A549 (cell line): ENCODE measurements around the gene RAB40A. TPM values are rescaled to one million over a fixed set of nuclear protein-coding genes. Genes with fewer than 3 reads are reported as not detected.

Experiments
- ATAC-seq, 2 experiments: fragments of 200-7000 bp in 1 of 2; fragments of >200 bp in 1 of 2; cut with Nextera tagmentation in 1 of 2; cut with Tn5 transposase in 1 of 2; 3 replicates each; pipeline versions ENCODE4 v1.8.0 to v1.9.1; 2018 to 2020; ENCODE audit warnings: mild to moderate bottlenecking in 1 of 2, moderate library complexity in 1 of 2
- CTCF ChIA-PET: fragments of 300-600 bp; sonication (Branson Sonifier 250); formaldehyde crosslinking; extraction: SDS; loops from one replicate; lab custom pipeline; 2021; ENCODE audit warnings: antibody characterized with exemption, inconsistent platforms; lab: Yijun Ruan, JAX
- POLR2A ChIA-PET: fragments of 350-600 bp; formaldehyde crosslinking; extraction: SDS; loops from one replicate; lab custom pipeline; 2021; ENCODE audit warnings: antibody characterized with exemption, inconsistent platforms; lab: Yijun Ruan, JAX
- DNase-seq, 2 experiments: peaks; one replicate each; pipeline versions ENCODE4 v3.0.0 to v3.0.0-alpha.2; 2011 to 2016; ENCODE audit warnings: low read depth in 1 of 2, low spot score in 1 of 2
- FAIRE-seq: peaks from 2 replicates; lab custom pipeline; 2011; peaks lifted over from hg19 to GRCh38; lab: Jason Lieb, UNC
- H3K27ac ChIP-seq, 2 experiments: fragments of >200 bp; sonication (Bioruptor Twin); formaldehyde crosslinking; 3 replicates each; pipeline ENCODE4 v1.5.1; 2016 to 2017
- H3K4me1 ChIP-seq: fragments of >200 bp; sonication (Bioruptor Twin); formaldehyde crosslinking; 3 replicates; pipeline ENCODE4 v1.6.1; 2016
- H3K4me2 ChIP-seq: fragments of >200 bp; sonication (Bioruptor Twin); formaldehyde crosslinking; 3 replicates; pipeline ENCODE4 v1.6.1; 2016
- H3K4me3 ChIP-seq: fragments of >200 bp; sonication (Bioruptor Twin); formaldehyde crosslinking; 3 replicates; pipeline ENCODE4 v1.5.1; 2016
- H3K9me3 ChIP-seq: fragments of >200 bp; sonication (Bioruptor Twin); formaldehyde crosslinking; 3 replicates; pipeline ENCODE4 v1.6.1; 2016
- BCL3 ChIP-seq: fragments of >200 bp; sonication (Bioruptor Twin); formaldehyde crosslinking; IDR thresholded peaks from 3 replicates; pipeline ENCODE4 v1.6.1; 2016
- CBX8 ChIP-seq: fragments of 200-600 bp; sonication (generic); IDR thresholded peaks from 2 replicates; pipeline ENCODE4 v1.6.1; 2016
- CEBPB ChIP-seq, 2 experiments: fragments of >200 bp in 1 of 2; sonication (Bioruptor Twin) in 1 of 2; formaldehyde crosslinking in 1 of 2; IDR thresholded peaks; 2 replicates each; pipeline ENCODE4 v1.6.1; 2012 to 2016
- CHD2 ChIP-seq: fragments of 150-350 bp; IDR thresholded peaks from 2 replicates; pipeline ENCODE4 v1.6.1; 2014; ENCODE audit warnings: low read length; ENCODE audit not compliant: partially characterized antibody
- CTCF ChIP-seq: fragments of >200 bp; sonication (Bioruptor Twin); formaldehyde crosslinking; IDR thresholded peaks from 3 replicates; pipeline ENCODE4 v1.5.1; 2016
- E2F6 ChIP-seq: IDR thresholded peaks from 2 replicates; pipeline ENCODE4 v1.6.1; 2012; ENCODE audit warnings: low read depth, borderline replicate concordance
- EP300 ChIP-seq, 2 experiments: fragments of >200 bp; sonication (Bioruptor Twin); formaldehyde crosslinking; IDR thresholded peaks; 2 replicates in 1 of 2; 3 replicates in 1 of 2; pipeline ENCODE4 v1.6.1; 2016 to 2017
- ESRRA ChIP-seq: fragments of 150-350 bp; IDR thresholded peaks from 2 replicates; pipeline ENCODE4 v1.6.1; 2014; ENCODE audit warnings: mild to moderate bottlenecking, low read length, borderline replicate concordance
- FOXS1 ChIP-seq: fragments of 250-450 bp; sonication (Bioruptor Pico); IDR thresholded peaks from 2 replicates; pipeline ENCODE4 v1.5.0; 2020; ENCODE audit warnings: mild to moderate bottlenecking, moderate library complexity
- HDAC2 ChIP-seq: fragments of 200-600 bp; sonication (generic); IDR thresholded peaks from 2 replicates; pipeline ENCODE4 v1.6.1; 2016
- HEYL ChIP-seq: fragments of 250-450 bp; sonication (Bioruptor Pico); IDR thresholded peaks from 2 replicates; pipeline ENCODE4 v1.8.0; 2021; ENCODE audit warnings: mild to moderate bottlenecking, moderate library complexity
- HOXB5 ChIP-seq: fragments of 250-450 bp; sonication (Bioruptor Pico); IDR thresholded peaks from 2 replicates; pipeline ENCODE4 v1.5.0; 2020; ENCODE audit warnings: mild to moderate bottlenecking, moderate library complexity
- MAX ChIP-seq: IDR thresholded peaks from 2 replicates; pipeline ENCODE4 v1.6.1; 2012
- MAZ ChIP-seq: fragments of 150-350 bp; IDR thresholded peaks from 2 replicates; pipeline ENCODE4 v1.6.1; 2014; ENCODE audit warnings: antibody characterized with exemption, low read depth, low read length, borderline replicate concordance
- NPAS2 ChIP-seq: fragments of 250-450 bp; sonication (Bioruptor Pico); IDR thresholded peaks from 2 replicates; pipeline ENCODE4 v1.8.0; 2022; ENCODE audit warnings: mild to moderate bottlenecking, moderate library complexity, borderline replicate concordance
- PHF8 ChIP-seq: fragments of 200-600 bp; sonication (generic); IDR thresholded peaks from 2 replicates; pipeline ENCODE4 v1.6.1; 2016; ENCODE audit warnings: low read depth, mild to moderate bottlenecking, antibody characterized with exemption, moderate library complexity, borderline replicate concordance
- RAD21 ChIP-seq, 2 experiments: fragments of >200 bp in 1 of 2; sonication (Bioruptor Twin) in 1 of 2; formaldehyde crosslinking in 1 of 2; IDR thresholded peaks in 1 of 2; conservative IDR thresholded peaks in 1 of 2; 2 replicates in 1 of 2; 3 replicates in 1 of 2; pipeline ENCODE4 v1.6.1; 2012 to 2018; ENCODE audit warnings: inconsistent platforms in 1 of 2
- RARB ChIP-seq: fragments of 250-450 bp; sonication (Bioruptor Pico); IDR thresholded peaks from 2 replicates; pipeline ENCODE4 v1.8.0; 2021; ENCODE audit warnings: mild to moderate bottlenecking, moderate library complexity
- RCOR1 ChIP-seq: fragments of 150-350 bp; IDR thresholded peaks from 2 replicates; pipeline ENCODE4 v1.6.1; 2014; ENCODE audit warnings: antibody characterized with exemption, low read length, low read depth
- SMC3 ChIP-seq: fragments of >200 bp; sonication (Bioruptor Twin); formaldehyde crosslinking; IDR thresholded peaks from 3 replicates; pipeline ENCODE4 v1.6.1; 2018; ENCODE audit warnings: inconsistent platforms
- TFCP2L1 ChIP-seq: fragments of 250-450 bp; sonication (Bioruptor Pico); IDR thresholded peaks from 2 replicates; pipeline ENCODE4 v1.5.0; 2021; ENCODE audit warnings: mild to moderate bottlenecking
- TP53 ChIP-seq: fragments of 250-450 bp; sonication (Bioruptor Pico); IDR thresholded peaks from 2 replicates; pipeline ENCODE4 v1.5.0; 2021; ENCODE audit warnings: mild to moderate bottlenecking, moderate library complexity
- USF2 ChIP-seq: fragments of 450-650 bp; IDR thresholded peaks from 2 replicates; pipeline ENCODE4 v1.6.1; 2014; ENCODE audit warnings: antibody characterized with exemption
- ZSCAN20 ChIP-seq: fragments of 250-450 bp; sonication (Bioruptor Pico); IDR thresholded peaks from 2 replicates; pipeline ENCODE4 v1.8.0; 2022; ENCODE audit warnings: mild to moderate bottlenecking, moderate library complexity
- WGBS: methylation state at CpG from one replicate; pipeline ENCODE4 v1.1.6; 2017; ENCODE audit errors: missing lambda C conversion rate; 5-methylcytosine and 5-hydroxymethylcytosine counted together
- polyA plus RNA-seq, 4 experiments: library from polyadenylated mRNA; depleted of rRNA in 3 of 4; stranded (reverse); fragments of >200 nt; fragmentation: RNase III in 1 of 4; extraction: RNeasy Plus Mini Kit Qiagen cat#74134 plus additional on column Dnase treatment in 1 of 4; gene quantifications; 2 replicates in 3 of 4; 3 replicates in 1 of 4; pipeline ENCODE4 v1.2.3, GENCODE V29; 2011 to 2017

Gene RAB40A
- polyA plus RNA-seq, 2 of the 4 experiments (the other 2 are of a cell fraction) = 0.03 TPM; not detected in 1

- ATAC-seq = peak; percentile 79 to 88; a peak in 5 of 6 replicates
- Histone ChIP-seq H3K4me1 (no peaks in the 10 kb centered on the region), H3K4me2 (peak overlapping the region; percentile 74), H3K9me3 (no peaks in the 10 kb centered on the region), H3K4me3 (peak overlapping the region; percentile 37), H3K27ac (peak overlapping the region in 1 of 2 experiments; percentile 60; a peak in 1 of 6 replicates)
- POLR2A ChIA-PET = no interaction called here
- CTCF ChIA-PET = interaction anchor here (0.7 to 2.9 kb wide), 12 partner anchors 8 to 286 kb away, joined by 3 to 13 read pairs (median 4); no protein-coding TSS in a partner anchor
- peak; percentile 83 for TF ChIP-seq SMC3
- TF ChIP-seq CEBPB (IDR thresholded peaks at IDR 0.05) = peak; percentile 80 to 91
- TF ChIP-seq RAD21 (conservative IDR thresholded peaks at IDR 0.05 in 1 of 2, IDR thresholded peaks at IDR 0.05 in 1 of 2) = peak; percentile 87 to 88
- no peak for TF ChIP-seq MAZ
- TF ChIP-seq CTCF = peak; percentile 74
- FAIRE-seq = peak; percentile 92
- peak; percentile 8 to 66 for DNase-seq
- WGBS = 19% methylated on average over 15 of the region's 15 CpGs
Observed at GRCh38 chrX:103533511-103534216, 14.4 kb upstream of the RAB40A start.

- 51% methylated on average over 6 of the region's 6 CpGs for WGBS
- FAIRE-seq (peak; percentile 96), ATAC-seq (no peak), DNase-seq (no peak)
- POLR2A ChIA-PET = no interaction called here
- TF ChIP-seq FOXS1 (CRISPR knock-in tag) (no peak), USF2 (no peak), ZSCAN20 (no peak), MAX (no peak), HDAC2 (no peak), TP53 (no peak), PHF8 (no peak), ESRRA (no peak), HEYL (CRISPR knock-in tag) (no peak), E2F6 (no peak), TFCP2L1 (CRISPR knock-in tag) (no peak), CHD2 (no peak), CEBPB (IDR thresholded peaks at IDR 0.05) (no peak), EP300 (IDR thresholded peaks at IDR 0.05) (no peak), HOXB5 (CRISPR knock-in tag) (no peak), CBX8 (no peak), BCL3 (no peak), NPAS2 (CRISPR knock-in tag) (no peak), RARB (CRISPR knock-in tag) (no peak), RCOR1 (no peak)
- no peak overlapping the region for H3K4me3 ChIP-seq
- H3K27ac ChIP-seq = no peak overlapping the region
- no peak overlapping the region for H3K4me2 ChIP-seq
- H3K9me3 ChIP-seq = no peaks in the 10 kb centered on the region
- no peaks in the 10 kb centered on the region for H3K4me1 ChIP-seq
- CTCF ChIA-PET = no interaction called here
Observed at GRCh38 chrX:103531002-103531401, 11.7 kb upstream of the RAB40A start.
